HepG2 (cell line): ENCODE results near the gene NDUFS5.

ENCODE experiments used
- BHLHE40 ChIP-seq: IDR thresholded peaks from 2 replicates; pipeline ENCODE4 v1.6.1; 2011; ENCODE audit warnings: low read length, improper control_type of control experiment
- CEBPB ChIP-seq: IDR thresholded peaks from 2 replicates; pipeline ENCODE4 v1.6.1; 2011; ENCODE audit warnings: low read depth, low read length, improper control_type of control experiment, borderline replicate concordance
- MAF1 ChIP-seq: sonication (generic); formaldehyde crosslinking; IDR thresholded peaks from 2 replicates; pipeline ENCODE4 v1.5.0; 2020; ENCODE audit warnings: missing genetic modification reagents, borderline replicate concordance
- MAFG ChIP-seq: sonication (generic); formaldehyde crosslinking; IDR thresholded peaks from 2 replicates; pipeline ENCODE4 v1.5.1; 2020; ENCODE audit warnings: mild to moderate bottlenecking, missing genetic modification reagents
- MEIS1 ChIP-seq: sonication (generic); formaldehyde crosslinking; IDR thresholded peaks from 2 replicates; pipeline ENCODE4 v1.9.0; 2021; ENCODE audit warnings: mild to moderate bottlenecking, missing genetic modification reagents, moderate library complexity, borderline replicate concordance
- NPAS2 ChIP-seq: sonication (generic); formaldehyde crosslinking; IDR thresholded peaks from 2 replicates; pipeline ENCODE4 v1.8.0; 2022; ENCODE audit warnings: mild to moderate bottlenecking, missing genetic modification reagents, borderline replicate concordance
- ZNF263 ChIP-seq: sonication (generic); formaldehyde crosslinking; IDR thresholded peaks from 2 replicates; pipeline ENCODE4 v1.4.0; 2020; ENCODE audit warnings: missing genetic modification reagents
- ZNF350 ChIP-seq: sonication (generic); formaldehyde crosslinking; IDR thresholded peaks from 2 replicates; pipeline ENCODE4 v1.4.0; 2020; ENCODE audit warnings: mild to moderate bottlenecking, low read depth, missing genetic modification reagents, borderline replicate concordance
- TF ChIP-seq, protein P1 (sequence below): sonication (generic); formaldehyde crosslinking; IDR thresholded peaks from 2 replicates; pipeline ENCODE4 v1.4.0; 2020; ENCODE audit warnings: low read depth, missing genetic modification reagents
- TF ChIP-seq, protein P2 (sequence below): sonication (generic); formaldehyde crosslinking; IDR thresholded peaks from 2 replicates; pipeline ENCODE4 v1.5.0; 2020; ENCODE audit warnings: mild to moderate bottlenecking, missing genetic modification reagents, moderate library complexity
- TF ChIP-seq, protein P3 (sequence below): sonication (generic); formaldehyde crosslinking; conservative IDR thresholded peaks from 2 replicates; pipeline ENCODE4 v1.4.0; 2020; ENCODE audit warnings: missing genetic modification reagents

DNA sequence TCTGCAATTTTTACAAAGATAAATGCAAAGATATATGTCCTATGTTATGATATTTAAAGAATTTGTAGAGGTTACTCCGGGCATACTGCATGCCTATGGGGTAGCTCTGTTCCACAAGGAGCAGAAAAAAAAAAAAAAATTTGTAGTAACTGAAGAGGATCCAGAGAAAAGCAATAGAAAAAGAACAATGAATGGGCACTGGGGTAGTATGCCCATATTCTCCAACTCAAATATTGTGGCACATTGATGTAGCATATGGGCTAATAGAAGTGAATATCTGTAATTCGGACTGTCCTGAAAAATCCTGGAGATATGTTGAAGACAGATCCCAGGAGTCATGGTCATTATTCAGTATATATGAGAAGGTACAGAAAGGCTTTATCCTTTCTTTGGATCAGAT is 36.2 kb upstream of the NDUFS5 start:
- TF ChIP-seq BHLHE40 (no peak), ZNF350 (CRISPR knock-in tag) (no peak), MEIS1 (no peak), ZNF263 (CRISPR knock-in tag) (no peak), NPAS2 (CRISPR knock-in tag) (no peak), MAF1 (CRISPR knock-in tag) (no peak), CEBPB (no peak), MAFG (CRISPR knock-in tag) (no peak)
- TF ChIP-seq, protein P1, sequence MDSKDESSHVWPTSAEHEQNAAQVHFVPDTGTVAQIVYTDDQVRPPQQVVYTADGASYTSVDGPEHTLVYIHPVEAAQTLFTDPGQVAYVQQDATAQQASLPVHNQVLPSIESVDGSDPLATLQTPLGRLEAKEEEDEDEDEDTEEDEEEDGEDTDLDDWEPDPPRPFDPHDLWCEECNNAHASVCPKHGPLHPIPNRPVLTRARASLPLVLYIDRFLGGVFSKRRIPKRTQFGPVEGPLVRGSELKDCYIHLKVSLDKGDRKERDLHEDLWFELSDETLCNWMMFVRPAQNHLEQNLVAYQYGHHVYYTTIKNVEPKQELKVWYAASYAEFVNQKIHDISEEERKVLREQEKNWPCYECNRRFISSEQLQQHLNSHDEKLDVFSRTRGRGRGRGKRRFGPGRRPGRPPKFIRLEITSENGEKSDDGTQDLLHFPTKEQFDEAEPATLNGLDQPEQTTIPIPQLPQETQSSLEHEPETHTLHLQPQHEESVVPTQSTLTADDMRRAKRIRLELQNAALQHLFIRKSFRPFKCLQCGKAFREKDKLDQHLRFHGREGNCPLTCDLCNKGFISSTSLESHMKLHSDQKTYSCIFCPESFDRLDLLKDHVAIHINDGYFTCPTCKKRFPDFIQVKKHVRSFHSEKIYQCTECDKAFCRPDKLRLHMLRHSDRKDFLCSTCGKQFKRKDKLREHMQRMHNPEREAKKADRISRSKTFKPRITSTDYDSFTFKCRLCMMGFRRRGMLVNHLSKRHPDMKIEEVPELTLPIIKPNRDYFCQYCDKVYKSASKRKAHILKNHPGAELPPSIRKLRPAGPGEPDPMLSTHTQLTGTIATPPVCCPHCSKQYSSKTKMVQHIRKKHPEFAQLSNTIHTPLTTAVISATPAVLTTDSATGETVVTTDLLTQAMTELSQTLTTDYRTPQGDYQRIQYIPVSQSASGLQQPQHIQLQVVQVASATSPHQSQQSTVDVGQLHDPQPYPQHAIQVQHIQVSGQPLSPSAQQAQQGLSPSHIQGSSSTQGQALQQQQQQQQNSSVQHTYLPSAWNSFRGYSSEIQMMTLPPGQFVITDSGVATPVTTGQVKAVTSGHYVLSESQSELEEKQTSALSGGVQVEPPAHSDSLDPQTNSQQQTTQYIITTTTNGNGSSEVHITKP: no peak
- TF ChIP-seq, protein P2, sequence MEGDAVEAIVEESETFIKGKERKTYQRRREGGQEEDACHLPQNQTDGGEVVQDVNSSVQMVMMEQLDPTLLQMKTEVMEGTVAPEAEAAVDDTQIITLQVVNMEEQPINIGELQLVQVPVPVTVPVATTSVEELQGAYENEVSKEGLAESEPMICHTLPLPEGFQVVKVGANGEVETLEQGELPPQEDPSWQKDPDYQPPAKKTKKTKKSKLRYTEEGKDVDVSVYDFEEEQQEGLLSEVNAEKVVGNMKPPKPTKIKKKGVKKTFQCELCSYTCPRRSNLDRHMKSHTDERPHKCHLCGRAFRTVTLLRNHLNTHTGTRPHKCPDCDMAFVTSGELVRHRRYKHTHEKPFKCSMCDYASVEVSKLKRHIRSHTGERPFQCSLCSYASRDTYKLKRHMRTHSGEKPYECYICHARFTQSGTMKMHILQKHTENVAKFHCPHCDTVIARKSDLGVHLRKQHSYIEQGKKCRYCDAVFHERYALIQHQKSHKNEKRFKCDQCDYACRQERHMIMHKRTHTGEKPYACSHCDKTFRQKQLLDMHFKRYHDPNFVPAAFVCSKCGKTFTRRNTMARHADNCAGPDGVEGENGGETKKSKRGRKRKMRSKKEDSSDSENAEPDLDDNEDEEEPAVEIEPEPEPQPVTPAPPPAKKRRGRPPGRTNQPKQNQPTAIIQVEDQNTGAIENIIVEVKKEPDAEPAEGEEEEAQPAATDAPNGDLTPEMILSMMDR (CRISPR knock-in tag): no peak
- TF ChIP-seq, protein P3, sequence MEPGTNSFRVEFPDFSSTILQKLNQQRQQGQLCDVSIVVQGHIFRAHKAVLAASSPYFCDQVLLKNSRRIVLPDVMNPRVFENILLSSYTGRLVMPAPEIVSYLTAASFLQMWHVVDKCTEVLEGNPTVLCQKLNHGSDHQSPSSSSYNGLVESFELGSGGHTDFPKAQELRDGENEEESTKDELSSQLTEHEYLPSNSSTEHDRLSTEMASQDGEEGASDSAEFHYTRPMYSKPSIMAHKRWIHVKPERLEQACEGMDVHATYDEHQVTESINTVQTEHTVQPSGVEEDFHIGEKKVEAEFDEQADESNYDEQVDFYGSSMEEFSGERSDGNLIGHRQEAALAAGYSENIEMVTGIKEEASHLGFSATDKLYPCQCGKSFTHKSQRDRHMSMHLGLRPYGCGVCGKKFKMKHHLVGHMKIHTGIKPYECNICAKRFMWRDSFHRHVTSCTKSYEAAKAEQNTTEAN (CRISPR knock-in tag): no peak
